Upper lobe of left lung (tissue), 6 donors: ENCODE measurements around the gene BLID. TPM values are rescaled to one million over a fixed set of nuclear protein-coding genes. Genes with fewer than 3 reads are reported as not detected.

ENCODE experiments used
- ATAC-seq, 2 donors: fragments of 200-7000 bp; cut with Tn5 transposase; one replicate each; pipeline ENCODE4 v1.9.1; 2022; ENCODE audit warnings: mild to moderate bottlenecking in 2 of 2, moderate library complexity in 2 of 2; ENCODE audit not compliant: low FRiP score in 2 of 2
- DNase-seq, 2 donors: peaks; one replicate each; pipeline ENCODE4 v3.0.0-alpha.2; 2019 to 2020
- H3K27ac ChIP-seq, 4 donors: fragments of 200-600 bp; sonication (generic); one replicate each; pipeline ENCODE4 v1.5.1; 2016 to 2019
- H3K27me3 ChIP-seq, 4 donors: fragments of 200-600 bp; sonication (generic); one replicate each; pipeline ENCODE4 v1.5.1; 2017 to 2019
- H3K36me3 ChIP-seq, 4 donors: fragments of 200-600 bp; sonication (generic); one replicate each; pipeline ENCODE4 v1.5.1; 2016 to 2019
- H3K4me1 ChIP-seq, 4 donors: fragments of 200-600 bp; sonication (generic); one replicate each; pipeline ENCODE4 v1.5.1; 2018 to 2019
- H3K4me3 ChIP-seq, 4 donors: fragments of 200-600 bp; sonication (generic); one replicate each; pipeline ENCODE4 v1.5.1; 2017 to 2019; ENCODE audit warnings: mild to moderate bottlenecking in 2 of 4, moderate library complexity in 1 of 4
- H3K9me3 ChIP-seq, 4 donors: fragments of 200-600 bp; sonication (generic); one replicate each; pipeline ENCODE4 v1.5.1; 2018 to 2019
- CTCF ChIP-seq, 6 experiments: fragments of 450-650 bp in 4 of 6; fragments of 200-600 bp in 2 of 6; sonication (generic) in 2 of 6; IDR thresholded peaks; one replicate each; pipeline ENCODE4 v1.5.1; 2016 to 2019; ENCODE audit warnings: antibody characterized with exemption in 6 of 6
- EP300 ChIP-seq, 4 donors: sonication (generic); formaldehyde crosslinking; IDR thresholded peaks; one replicate each; pipeline ENCODE4 v1.5.1; 2017; ENCODE audit warnings: antibody characterized with exemption in 4 of 4, control low read depth in 2 of 4
- POLR2A ChIP-seq, 4 donors: fragments of 450-650 bp; IDR thresholded peaks; one replicate each; pipeline ENCODE4 v1.5.1; 2016 to 2017; ENCODE audit warnings: antibody characterized with exemption in 4 of 4, mild to moderate bottlenecking in 2 of 4
- POLR2AphosphoS5 ChIP-seq, 2 donors: sonication (generic); formaldehyde crosslinking; IDR thresholded peaks; one replicate each; pipeline ENCODE4 v1.5.1; 2017; ENCODE audit warnings: antibody characterized with exemption in 2 of 2
- WGBS, 2 donors: methylation state at CpG; one replicate each; pipeline ENCODE4 v1.1.5; 2017 to 2018; 5-methylcytosine and 5-hydroxymethylcytosine counted together
- total RNA-seq, 6 donors: library from RNA; depleted of rRNA in 4 of 6; stranded (reverse); fragments of >200 nt in 4 of 6; gene quantifications; one replicate each; pipeline versions ENCODE4 v1.1.0 to v1.2.1, GENCODE V29; 2016 to 2021
- donor health status: DM: no; HTN: no; CAD: no; lungs with moderate emphysema.
- donor health status: DM: no; HTN: yes; CAD: no; lungs with severe emphysema.

BLID gene
- total RNA-seq, 6 donors from 2014 or later = 0.30 to 6.3 TPM; not detected in 4

GRCh38 chr11:122123263-122123929, 7.4 kb upstream of the BLID start:
- WGBS, 2 donors = 67% methylated on average over 3 of the region's 3 CpGs
- Histone ChIP-seq H3K4me3 (no peak overlapping the region), H3K4me1 (peaks cover 0 to 4% (median 0%) of the 10 kb centered on the region in 4 donors), H3K27ac (no peak overlapping the region), H3K9me3 (no peaks in the 10 kb centered on the region), H3K36me3 (no peaks in the 10 kb centered on the region), H3K27me3 (no peaks in the 10 kb centered on the region)
- TF ChIP-seq POLR2AphosphoS5 (IDR thresholded peaks at IDR 0.05) (no peak), CTCF (IDR thresholded peaks at IDR 0.05) (no peak), POLR2A (IDR thresholded peaks at IDR 0.05) (no peak), EP300 (IDR thresholded peaks at IDR 0.05) (no peak)
- no peak for DNase-seq
- ATAC-seq = no peak

DNA sequence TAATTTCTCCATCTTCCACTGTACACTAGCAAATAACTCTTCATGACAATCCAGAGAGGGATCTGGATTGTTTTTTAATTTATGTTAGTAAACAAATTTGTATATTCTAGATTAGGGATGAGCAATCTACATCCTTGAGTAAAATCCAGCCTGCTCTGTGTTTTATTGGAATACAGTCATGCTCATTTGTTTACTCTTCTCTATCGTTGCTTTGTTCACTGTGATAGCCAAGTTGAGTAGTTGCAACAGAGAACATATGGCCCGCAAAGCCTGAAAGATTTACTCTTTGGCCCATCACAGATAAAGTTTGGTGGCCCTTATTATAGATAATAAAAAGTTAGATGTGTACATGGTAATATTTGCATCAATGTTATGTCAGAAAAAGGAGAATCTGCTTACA, 6.2 kb upstream of the BLID start:
- no peak overlapping the region for H3K4me3 ChIP-seq
- no peak for DNase-seq
- H3K27ac ChIP-seq = no peak overlapping the region
- H3K4me1 ChIP-seq = peaks cover 0 to 4% (median 0%) of the 10 kb centered on the region in 4 donors
- no peaks in the 10 kb centered on the region for H3K36me3 ChIP-seq
- 73 to 75% methylated on average over 2 of the region's 2 CpGs for WGBS, 2 donors
- H3K9me3 ChIP-seq = no peaks in the 10 kb centered on the region
- no peaks in the 10 kb centered on the region for H3K27me3 ChIP-seq
- TF ChIP-seq POLR2AphosphoS5 (IDR thresholded peaks at IDR 0.05) (no peak), EP300 (IDR thresholded peaks at IDR 0.05) (no peak), POLR2A (IDR thresholded peaks at IDR 0.05) (no peak), CTCF (IDR thresholded peaks at IDR 0.05) (no peak)
- ATAC-seq = no peak

DNA sequence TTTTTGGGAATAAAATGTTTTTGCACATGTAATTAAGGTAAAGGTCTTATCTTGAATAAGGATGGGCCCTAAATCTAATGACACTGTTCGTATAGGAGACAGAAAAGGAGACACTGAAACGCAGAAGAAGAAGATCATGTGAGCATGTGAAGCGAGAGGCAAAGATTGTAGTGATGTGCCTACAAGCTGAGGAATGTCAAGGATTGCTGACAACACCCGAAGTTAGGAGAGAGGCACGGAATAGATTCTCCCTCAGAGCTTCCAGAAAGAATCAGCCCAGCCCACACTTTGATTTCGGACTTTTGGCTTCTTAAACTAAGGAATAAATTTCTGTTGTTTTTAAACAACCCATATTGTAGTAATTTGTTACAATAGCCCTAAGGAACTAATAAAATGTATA, 4.1 kb upstream of the BLID start:
- 86 to 89% methylated on average over 6 of the region's 6 CpGs for WGBS, 2 donors
- no peak overlapping the region for H3K4me3 ChIP-seq
- no peaks in the 10 kb centered on the region for H3K9me3 ChIP-seq
- H3K27me3 ChIP-seq = no peaks in the 10 kb centered on the region
- peaks cover 0 to 4% (median 1%) of the 10 kb centered on the region in 4 donors for H3K4me1 ChIP-seq
- no peak overlapping the region for H3K27ac ChIP-seq
- ATAC-seq (no peak), DNase-seq (no peak)
- no peaks in the 10 kb centered on the region for H3K36me3 ChIP-seq
- no peak for TF ChIP-seq POLR2A (IDR thresholded peaks at IDR 0.05)
- no peak for TF ChIP-seq EP300 (IDR thresholded peaks at IDR 0.05)
- no peak for TF ChIP-seq POLR2AphosphoS5 (IDR thresholded peaks at IDR 0.05)
- TF ChIP-seq CTCF (IDR thresholded peaks at IDR 0.05) = no peak

GRCh38 chr11:122116591-122116990, 576 bp upstream of the BLID start:
- H3K4me3 ChIP-seq = no peak overlapping the region
- DNase-seq (no peak), ATAC-seq (no peak)
- TF ChIP-seq POLR2AphosphoS5 (IDR thresholded peaks at IDR 0.05) = no peak
- TF ChIP-seq POLR2A (IDR thresholded peaks at IDR 0.05) = no peak
- no peak for TF ChIP-seq CTCF (IDR thresholded peaks at IDR 0.05)
- H3K27me3 ChIP-seq = no peaks in the 10 kb centered on the region
- no peak overlapping the region for H3K27ac ChIP-seq
- H3K9me3 ChIP-seq = no peaks in the 10 kb centered on the region
- H3K4me1 ChIP-seq = peaks cover 0 to 3% (median 0%) of the 10 kb centered on the region in 4 donors
- H3K36me3 ChIP-seq = no peaks in the 10 kb centered on the region

- Histone ChIP-seq H3K4me3 (no peak overlapping the region), H3K27me3 (no peaks in the 10 kb centered on the region), H3K4me1 (peaks cover 0 to 3% (median 0%) of the 10 kb centered on the region in 4 donors), H3K36me3 (no peaks in the 10 kb centered on the region), H3K9me3 (no peaks in the 10 kb centered on the region), H3K27ac (no peak overlapping the region)
- 66 to 83% methylated on average over 2 of the region's 2 CpGs for WGBS, 2 donors
- DNase-seq (no peak), ATAC-seq (no peak)
- TF ChIP-seq POLR2A (IDR thresholded peaks at IDR 0.05) (no peak), EP300 (IDR thresholded peaks at IDR 0.05) (no peak), POLR2AphosphoS5 (IDR thresholded peaks at IDR 0.05) (no peak), CTCF (IDR thresholded peaks at IDR 0.05) (no peak)
Measured at GRCh38 chr11:122114976-122115375, 1.0 kb downstream of the BLID start.
